ENCODE measurements around the gene WBP1L.

WBP1L gene

DNA sequence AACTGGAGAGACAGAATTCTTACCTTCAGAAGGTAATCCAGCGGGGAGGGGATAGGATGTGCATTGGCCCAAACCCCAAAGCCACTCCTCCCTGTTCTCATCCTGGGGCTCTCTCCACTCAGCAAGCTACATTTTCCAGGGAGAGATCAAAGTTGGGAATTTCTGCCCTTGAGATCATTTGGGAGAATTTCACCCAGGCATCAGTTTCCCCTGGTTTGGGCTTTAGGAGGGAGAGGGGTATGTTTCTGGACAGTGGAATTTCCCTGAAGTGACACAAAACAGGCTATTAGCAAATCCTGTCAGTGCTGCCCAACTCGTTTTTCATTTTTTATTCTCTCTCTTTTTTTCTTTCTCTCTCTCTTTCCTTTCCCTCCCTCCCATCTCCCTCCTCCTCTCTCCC lies 57.7 kb downstream of the WBP1L start:
- H4K20me1 ChIP-seq (ENCODE audit: low read depth, low read length) = no peaks in the 10 kb centered on the region
- no peaks in the 10 kb centered on the region for H3K9me3 ChIP-seq (ENCODE audit: insufficient read depth, low read length)
- peaks cover 7% of the 10 kb centered on the region; the same call in 1 of the 2 replicates for H3K79me2 ChIP-seq (ENCODE audit: insufficient read depth, low read length)
- H3K36me3 ChIP-seq (ENCODE audit: low read length) = peaks cover 4% of the 10 kb centered on the region; the same call in 1 of the 2 replicates
- H2AFZ ChIP-seq (ENCODE audit: low read depth, low read length, severe bottlenecking) = no peak overlapping the region
- H3K9me2 ChIP-seq (replicated peaks; ENCODE audit: insufficient read depth, low read length) = no peaks in the 10 kb centered on the region
- TF ChIP-seq, protein P1, sequence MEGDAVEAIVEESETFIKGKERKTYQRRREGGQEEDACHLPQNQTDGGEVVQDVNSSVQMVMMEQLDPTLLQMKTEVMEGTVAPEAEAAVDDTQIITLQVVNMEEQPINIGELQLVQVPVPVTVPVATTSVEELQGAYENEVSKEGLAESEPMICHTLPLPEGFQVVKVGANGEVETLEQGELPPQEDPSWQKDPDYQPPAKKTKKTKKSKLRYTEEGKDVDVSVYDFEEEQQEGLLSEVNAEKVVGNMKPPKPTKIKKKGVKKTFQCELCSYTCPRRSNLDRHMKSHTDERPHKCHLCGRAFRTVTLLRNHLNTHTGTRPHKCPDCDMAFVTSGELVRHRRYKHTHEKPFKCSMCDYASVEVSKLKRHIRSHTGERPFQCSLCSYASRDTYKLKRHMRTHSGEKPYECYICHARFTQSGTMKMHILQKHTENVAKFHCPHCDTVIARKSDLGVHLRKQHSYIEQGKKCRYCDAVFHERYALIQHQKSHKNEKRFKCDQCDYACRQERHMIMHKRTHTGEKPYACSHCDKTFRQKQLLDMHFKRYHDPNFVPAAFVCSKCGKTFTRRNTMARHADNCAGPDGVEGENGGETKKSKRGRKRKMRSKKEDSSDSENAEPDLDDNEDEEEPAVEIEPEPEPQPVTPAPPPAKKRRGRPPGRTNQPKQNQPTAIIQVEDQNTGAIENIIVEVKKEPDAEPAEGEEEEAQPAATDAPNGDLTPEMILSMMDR (IDR thresholded peaks at IDR 0.05; ENCODE audit: insufficient read depth, low read length, poor library complexity, severe bottlenecking) = no peak
- no peak for TF ChIP-seq EZH2phosphoT487 (conservative IDR thresholded peaks at IDR 0.05; ENCODE audit: low read length)
- no peak overlapping the region for H3K4me2 ChIP-seq (ENCODE audit: low read depth, low read length, poor library complexity, severe bottlenecking)
- H3K9ac ChIP-seq (ENCODE audit: low read length) = no peak overlapping the region
- H3F3A ChIP-seq (ENCODE audit: insufficient read depth) = no peaks in the 10 kb centered on the region
- no peaks in the 10 kb centered on the region for H3K27me3 ChIP-seq (ENCODE audit: low read length)
- H3K4me3 ChIP-seq (ENCODE audit: insufficient read depth, low read length, poor library complexity, severe bottlenecking) = no peak overlapping the region
- no peak overlapping the region for H3K27ac ChIP-seq (ENCODE audit: low read depth, low read length)

GRCh38 chr10:102801978-102802377 lies 58.2 kb downstream of the WBP1L start:
- Histone ChIP-seq H3K36me3 (ENCODE audit: low read length) (peaks cover 4% of the 10 kb centered on the region; the same call in 1 of the 2 replicates), H3K4me2 (ENCODE audit: low read depth, low read length, poor library complexity, severe bottlenecking) (no peak overlapping the region), H3K9me3 (ENCODE audit: insufficient read depth, low read length) (no peaks in the 10 kb centered on the region), H3K9me2 (replicated peaks; ENCODE audit: insufficient read depth, low read length) (no peaks in the 10 kb centered on the region), H3K27me3 (ENCODE audit: low read length) (no peaks in the 10 kb centered on the region), H3K27ac (ENCODE audit: low read depth, low read length) (no peak overlapping the region), H2AFZ (ENCODE audit: low read depth, low read length, severe bottlenecking) (no peak overlapping the region), H3F3A (ENCODE audit: insufficient read depth) (no peaks in the 10 kb centered on the region), H3K9ac (ENCODE audit: low read length) (no peak overlapping the region), H3K4me3 (ENCODE audit: insufficient read depth, low read length, poor library complexity, severe bottlenecking) (no peak overlapping the region), H4K20me1 (ENCODE audit: low read depth, low read length) (no peaks in the 10 kb centered on the region), H3K79me2 (ENCODE audit: insufficient read depth, low read length) (peaks cover 2% of the 10 kb centered on the region; the same call in 1 of the 2 replicates)
- TF ChIP-seq EZH2phosphoT487 (conservative IDR thresholded peaks at IDR 0.05; ENCODE audit: low read length) = no peak
- TF ChIP-seq, protein P1 (IDR thresholded peaks at IDR 0.05; ENCODE audit: insufficient read depth, low read length, poor library complexity, severe bottlenecking) = no peak

GRCh38 chr10:102802920-102803534 lies 59.3 kb downstream of the WBP1L start:
- Histone ChIP-seq H3K9me3 (ENCODE audit: insufficient read depth, low read length) (no peaks in the 10 kb centered on the region), H3K36me3 (ENCODE audit: low read length) (peaks cover 4% of the 10 kb centered on the region; the same call in 1 of the 2 replicates), H3F3A (ENCODE audit: insufficient read depth) (no peaks in the 10 kb centered on the region), H3K4me3 (ENCODE audit: insufficient read depth, low read length, poor library complexity, severe bottlenecking) (no peak overlapping the region), H3K9ac (ENCODE audit: low read length) (no peak overlapping the region), H3K79me2 (ENCODE audit: insufficient read depth, low read length) (no peaks in the 10 kb centered on the region), H3K9me2 (replicated peaks; ENCODE audit: insufficient read depth, low read length) (no peaks in the 10 kb centered on the region), H3K4me2 (ENCODE audit: low read depth, low read length, poor library complexity, severe bottlenecking) (no peak overlapping the region), H3K27ac (ENCODE audit: low read depth, low read length) (no peak overlapping the region), H4K20me1 (ENCODE audit: low read depth, low read length) (no peaks in the 10 kb centered on the region), H2AFZ (ENCODE audit: low read depth, low read length, severe bottlenecking) (no peak overlapping the region), H3K27me3 (ENCODE audit: low read length) (no peaks in the 10 kb centered on the region)
- TF ChIP-seq, protein P1 (IDR thresholded peaks at IDR 0.05; ENCODE audit: insufficient read depth, low read length, poor library complexity, severe bottlenecking) = no peak
- no peak for TF ChIP-seq EZH2phosphoT487 (conservative IDR thresholded peaks at IDR 0.05; ENCODE audit: low read length)

Measured in SU-DHL-6 (cell line).